Nephron (organoid): ENCODE data around the gene LRFN2.

Source experiments
- H3K27ac Mint-ChIP-seq, 3 experiments: 2 replicates each; pipeline ENCODE4 v1.8.0; 2020; ENCODE audit warnings: mixed read lengths in 3 of 3, mild to moderate bottlenecking in 2 of 3, moderate library complexity in 1 of 3
- H3K27me3 Mint-ChIP-seq: 2 replicates; pipeline ENCODE4 v1.8.0; 2021; ENCODE audit warnings: low read depth, mild to moderate bottlenecking, moderate library complexity, mixed read lengths
- H3K36me3 Mint-ChIP-seq: 2 replicates; pipeline ENCODE4 v1.8.0; 2020; ENCODE audit warnings: low read depth, mixed read lengths
- H3K4me1 Mint-ChIP-seq: 2 replicates; pipeline ENCODE4 v1.8.0; 2020; ENCODE audit warnings: mixed read lengths
- H3K4me3 Mint-ChIP-seq, 3 experiments: 2 replicates each; pipeline ENCODE4 v1.8.0; 2020; ENCODE audit warnings: mild to moderate bottlenecking in 3 of 3, mixed read lengths in 3 of 3, moderate library complexity in 2 of 3
- H3K9me3 Mint-ChIP-seq: 2 replicates; pipeline ENCODE4 v1.8.0; 2020; ENCODE audit warnings: mixed read lengths
- TF ChIP-seq, protein P1 (sequence below), 3 experiments: fragments of 200-600 bp; sonication (generic); IDR thresholded peaks; one replicate each; pipeline ENCODE4 v1.5.0; 2021; ENCODE audit warnings: antibody characterized with exemption in 3 of 3; ENCODE audit not compliant: unreplicated experiment in 3 of 3

The LRFN2 gene

DNA sequence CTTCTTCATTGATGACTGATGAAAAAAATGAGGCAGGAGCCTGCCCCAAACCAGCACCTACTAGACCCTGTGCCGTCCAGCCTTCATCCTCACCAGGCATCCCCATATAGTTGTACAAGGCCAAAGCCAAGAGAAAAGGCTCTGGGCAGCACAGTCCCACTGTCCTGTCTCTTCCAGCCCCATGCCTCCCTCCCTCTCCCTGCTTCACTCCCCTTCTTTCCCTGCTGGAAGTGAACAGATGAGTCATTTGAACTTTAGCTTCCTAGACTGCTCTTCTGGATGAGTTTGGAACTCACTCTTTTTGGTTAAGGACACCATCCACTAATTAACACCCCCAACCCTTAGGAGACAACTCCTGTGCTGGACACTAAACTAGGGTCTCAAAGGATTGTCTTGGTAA lies 235.2 kb downstream of the LRFN2 start:
- TF ChIP-seq, protein P1, sequence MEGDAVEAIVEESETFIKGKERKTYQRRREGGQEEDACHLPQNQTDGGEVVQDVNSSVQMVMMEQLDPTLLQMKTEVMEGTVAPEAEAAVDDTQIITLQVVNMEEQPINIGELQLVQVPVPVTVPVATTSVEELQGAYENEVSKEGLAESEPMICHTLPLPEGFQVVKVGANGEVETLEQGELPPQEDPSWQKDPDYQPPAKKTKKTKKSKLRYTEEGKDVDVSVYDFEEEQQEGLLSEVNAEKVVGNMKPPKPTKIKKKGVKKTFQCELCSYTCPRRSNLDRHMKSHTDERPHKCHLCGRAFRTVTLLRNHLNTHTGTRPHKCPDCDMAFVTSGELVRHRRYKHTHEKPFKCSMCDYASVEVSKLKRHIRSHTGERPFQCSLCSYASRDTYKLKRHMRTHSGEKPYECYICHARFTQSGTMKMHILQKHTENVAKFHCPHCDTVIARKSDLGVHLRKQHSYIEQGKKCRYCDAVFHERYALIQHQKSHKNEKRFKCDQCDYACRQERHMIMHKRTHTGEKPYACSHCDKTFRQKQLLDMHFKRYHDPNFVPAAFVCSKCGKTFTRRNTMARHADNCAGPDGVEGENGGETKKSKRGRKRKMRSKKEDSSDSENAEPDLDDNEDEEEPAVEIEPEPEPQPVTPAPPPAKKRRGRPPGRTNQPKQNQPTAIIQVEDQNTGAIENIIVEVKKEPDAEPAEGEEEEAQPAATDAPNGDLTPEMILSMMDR (IDR thresholded peaks at IDR 0.05; ENCODE audit: unreplicated experiment in 3 of 3): no peak
- Mint-ChIP-seq H3K27me3 (peaks cover 12% of the 10 kb centered on the region), H3K4me1 (peaks cover 3% of the 10 kb centered on the region), H3K4me3 (no peak overlapping the region), H3K36me3 (peaks cover under 1% of the 10 kb centered on the region), H3K27ac (no peak overlapping the region), H3K9me3 (no peaks in the 10 kb centered on the region)

DNA sequence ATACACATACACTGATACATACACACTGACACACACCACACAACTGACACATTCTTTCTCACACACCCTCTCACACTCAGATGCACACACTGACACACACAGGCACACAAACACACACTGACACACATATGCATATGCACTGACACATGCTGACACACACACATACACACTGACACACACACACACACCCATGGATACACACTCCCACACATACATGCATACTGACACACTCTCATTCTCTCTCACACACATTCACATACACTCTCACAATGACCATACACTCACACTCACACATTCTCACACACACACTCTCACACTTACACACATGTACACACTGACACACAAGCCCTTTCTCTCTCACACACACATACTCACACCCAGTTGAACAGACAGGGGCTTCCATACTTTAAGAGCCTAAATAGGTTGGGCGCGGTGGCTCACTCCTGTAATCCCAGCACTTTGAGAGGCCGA lies 236.4 kb downstream of the LRFN2 start:
- TF ChIP-seq, protein P1 (IDR thresholded peaks at IDR 0.05; ENCODE audit: unreplicated experiment in 3 of 3): no peak
- Mint-ChIP-seq H3K4me1 (peaks cover 7% of the 10 kb centered on the region), H3K27me3 (peaks cover 6% of the 10 kb centered on the region), H3K9me3 (no peaks in the 10 kb centered on the region), H3K36me3 (peaks cover 3% of the 10 kb centered on the region), H3K27ac (no peak overlapping the region), H3K4me3 (no peak overlapping the region)

DNA sequence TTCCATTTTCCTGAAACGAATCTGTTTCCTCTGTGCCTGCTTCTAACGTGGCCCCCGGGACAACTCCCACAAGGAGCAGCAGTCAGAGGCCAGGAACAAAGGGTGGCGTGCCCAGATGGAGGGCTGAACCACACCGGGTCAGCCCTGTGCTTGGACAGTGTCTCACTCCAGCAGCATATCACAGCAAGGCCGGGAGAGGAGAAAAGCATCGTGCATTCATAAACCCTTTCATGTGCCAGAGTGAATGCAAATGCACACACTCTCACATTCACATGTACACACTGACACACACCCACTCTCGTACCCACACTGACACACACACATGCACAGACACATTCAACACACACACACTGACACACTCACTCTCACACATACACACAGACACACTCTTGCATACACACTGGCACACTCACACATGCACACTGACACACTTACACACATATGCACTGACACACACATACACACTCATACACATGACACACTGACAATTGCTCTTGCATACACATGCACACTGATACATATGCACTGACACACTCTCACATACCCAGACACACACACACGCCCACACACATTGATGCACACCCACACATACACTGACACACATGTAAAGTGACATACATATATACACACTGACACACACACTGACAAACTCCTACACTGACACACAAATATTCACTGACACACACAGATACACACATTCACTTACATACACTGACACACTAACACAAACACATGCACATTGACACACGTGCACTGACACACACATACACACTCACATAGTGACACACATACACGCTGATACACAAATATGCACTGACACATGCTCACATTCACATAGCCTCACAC lies 237.0 kb downstream of the LRFN2 start:
- H3K27ac Mint-ChIP-seq: no peak overlapping the region
- H3K4me3 Mint-ChIP-seq: no peak overlapping the region
- peaks cover 2% of the 10 kb centered on the region for H3K27me3 Mint-ChIP-seq
- no peaks in the 10 kb centered on the region for H3K9me3 Mint-ChIP-seq
- TF ChIP-seq, protein P1 (IDR thresholded peaks at IDR 0.05; ENCODE audit: unreplicated experiment in 3 of 3): no peak
- peaks cover 11% of the 10 kb centered on the region for H3K4me1 Mint-ChIP-seq
- H3K36me3 Mint-ChIP-seq: peaks cover 3% of the 10 kb centered on the region

DNA sequence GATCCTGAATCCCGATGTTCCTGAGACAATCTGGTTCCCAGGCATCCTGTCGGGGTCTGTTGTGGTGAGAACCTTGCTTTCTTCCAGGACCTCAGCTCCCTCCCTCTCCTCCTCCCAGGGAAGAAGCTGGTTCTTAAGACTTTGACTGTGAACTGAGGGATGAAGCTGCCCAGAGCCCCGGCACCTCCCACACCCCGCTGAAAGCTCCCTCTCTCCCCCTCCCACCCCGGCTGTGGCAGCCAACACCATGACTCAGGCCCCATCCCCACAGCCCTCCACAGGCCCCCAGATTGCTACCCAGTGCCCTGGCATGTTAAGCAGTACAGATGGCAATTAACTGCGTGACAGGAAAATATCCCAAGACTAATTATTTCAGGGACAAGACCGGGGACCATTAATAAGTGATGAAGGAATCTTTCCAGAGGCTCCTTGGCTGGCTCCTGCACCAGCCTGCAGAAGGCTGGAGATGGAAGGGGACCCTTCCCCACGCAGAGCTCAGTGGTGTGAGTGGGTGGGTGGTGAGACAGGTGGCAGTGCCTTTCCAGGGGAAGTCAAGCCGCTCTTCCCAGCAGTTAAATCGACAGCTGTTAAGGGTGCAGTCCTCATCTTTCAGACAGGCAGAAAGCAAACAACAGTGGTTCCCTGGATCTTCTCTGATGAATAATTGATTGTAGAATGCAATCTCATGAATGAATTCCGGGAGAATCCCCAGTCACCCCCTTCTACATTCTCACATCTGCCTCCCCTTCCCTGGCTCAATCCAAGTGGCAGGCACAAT lies 237.9 kb downstream of the LRFN2 start:
- H3K9me3 Mint-ChIP-seq: no peaks in the 10 kb centered on the region
- TF ChIP-seq, protein P1 (IDR thresholded peaks at IDR 0.05; ENCODE audit: unreplicated experiment in 3 of 3): no peak
- H3K4me1 Mint-ChIP-seq: peaks cover 19% of the 10 kb centered on the region
- H3K27ac Mint-ChIP-seq: peak overlapping the region in 2 of 3 experiments; percentile 45 to 68
- peaks cover 3% of the 10 kb centered on the region for H3K36me3 Mint-ChIP-seq
- H3K27me3 Mint-ChIP-seq: peaks cover 4% of the 10 kb centered on the region
- peak overlapping the region in 1 of 3 experiments; percentile 4 for H3K4me3 Mint-ChIP-seq

DNA sequence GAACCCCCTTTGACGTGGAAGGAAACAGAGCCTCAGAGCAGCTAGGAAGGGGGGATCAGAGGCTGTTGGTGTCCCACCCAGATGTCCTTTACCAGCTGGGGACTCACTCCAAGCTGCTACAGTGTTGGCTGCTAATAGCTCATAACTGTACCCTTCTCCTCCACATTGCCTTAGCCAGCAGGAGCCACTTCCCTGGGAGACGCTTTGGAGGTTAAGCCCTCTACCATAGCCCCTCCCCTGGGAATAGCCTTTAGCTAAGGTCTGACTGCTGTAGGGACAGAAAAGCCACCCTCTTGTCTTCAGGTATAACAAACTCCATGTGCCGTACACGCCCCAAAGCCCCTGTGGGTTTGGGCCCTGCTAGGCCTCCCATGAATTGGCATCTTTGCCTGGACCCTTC lies 238.6 kb downstream of the LRFN2 start:
- TF ChIP-seq, protein P1 (IDR thresholded peaks at IDR 0.05; ENCODE audit: unreplicated experiment in 3 of 3): no peak
- peak overlapping the region in 1 of 3 experiments; percentile 4 for H3K4me3 Mint-ChIP-seq
- H3K27ac Mint-ChIP-seq: peak overlapping the region in 2 of 3 experiments; percentile 45 to 68
- peaks cover 26% of the 10 kb centered on the region for H3K4me1 Mint-ChIP-seq
- no peaks in the 10 kb centered on the region for H3K9me3 Mint-ChIP-seq
- H3K36me3 Mint-ChIP-seq: peaks cover 3% of the 10 kb centered on the region
- peaks cover 9% of the 10 kb centered on the region for H3K27me3 Mint-ChIP-seq
